Small intestine (tissue), 7 donors: ENCODE data around the gene GGT1. TPM values are rescaled to one million over a fixed set of nuclear protein-coding genes. Genes with fewer than 3 reads are reported as not detected.

ENCODE experiments used
- DNase-seq, 2 donors: peaks; one replicate each; pipeline versions ENCODE4 v3.0.0 to v3.0.0-alpha.2; 2013
- FAIRE-seq: peaks from 2 replicates; lab custom pipeline; 2012; peaks lifted over from hg19 to GRCh38; lab: Jason Lieb, UNC
- H3K27ac ChIP-seq, 3 donors: one replicate each; pipeline ENCODE4 v1.5.1; 2013; ENCODE audit warnings: low read length in 2 of 3, mild to moderate bottlenecking in 2 of 3, control low read depth in 1 of 3, inconsistent platforms in 1 of 3, low read depth in 1 of 3, moderate library complexity in 1 of 3
- H3K27me3 ChIP-seq, 3 donors: one replicate each; pipeline ENCODE4 v1.6.1; 2013; ENCODE audit warnings: low read length in 3 of 3, inconsistent platforms in 1 of 3; ENCODE audit not compliant: control insufficient read depth in 3 of 3, insufficient read depth in 3 of 3
- H3K36me3 ChIP-seq, 3 donors: one replicate each; pipeline ENCODE4 v1.6.1; 2013; ENCODE audit warnings: low read length in 3 of 3, inconsistent platforms in 1 of 3, low read depth in 1 of 3, mild to moderate bottlenecking in 1 of 3, moderate library complexity in 1 of 3; ENCODE audit not compliant: control insufficient read depth in 3 of 3, insufficient read depth in 2 of 3
- H3K4me1 ChIP-seq, 3 donors: one replicate each; pipeline ENCODE4 v1.6.1; 2013; ENCODE audit warnings: low read length in 2 of 3, inconsistent platforms in 1 of 3, low read depth in 1 of 3, mild to moderate bottlenecking in 1 of 3, moderate library complexity in 1 of 3; ENCODE audit not compliant: control insufficient read depth in 3 of 3, insufficient read depth in 2 of 3
- H3K4me3 ChIP-seq, 3 donors: one replicate each; pipeline ENCODE4 v1.5.1; 2013; ENCODE audit warnings: low read length in 3 of 3, control low read depth in 1 of 3, inconsistent platforms in 1 of 3, low read depth in 1 of 3, mild to moderate bottlenecking in 1 of 3, moderate library complexity in 1 of 3
- H3K9me3 ChIP-seq, 2 donors: one replicate each; pipeline ENCODE4 v1.6.1; 2013; ENCODE audit warnings: low read depth in 1 of 2, low read length in 1 of 2; ENCODE audit not compliant: control insufficient read depth in 2 of 2, insufficient read depth in 1 of 2
- WGBS, 3 donors: extraction: QIAGEN DNeasy Blood & Tissue Kit; methylation state at CpG; one replicate each; pipeline ENCODE4 v1.1.7; 2013; 5-methylcytosine and 5-hydroxymethylcytosine counted together
- polyA plus RNA-seq, 4 donors: library from polyadenylated mRNA; stranded (reverse) in 3 of 4; unstranded in 1 of 4; fragments of 200-250 nt in 3 of 4; fragments of 120-200 nt in 1 of 4; gene quantifications; one replicate each; pipeline versions ENCODE4 v1.2.1 to v1.2.3, GENCODE V29; 2013
- donor health status: healthy with polysubstance abuse.
- donor health status: control.
- donor health status: control.
- donor health status: Bipolar disorder and iron deficiency.
- donor health status: healthy.

The GGT1 gene
- polyA plus RNA-seq, 4 donors = 44.2 to 581 (median 265) TPM

GRCh38 chr22:24587251-24587650, 15.7 kb upstream of the GGT1 start:
- no peak for DNase-seq
- H3K4me1 ChIP-seq = peaks cover 0 to 13% (median 4%) of the 10 kb centered on the region in 3 donors
- peaks cover 0 to 63% (median 0%) of the 10 kb centered on the region in 3 donors for H3K36me3 ChIP-seq
- no peak overlapping the region for H3K27ac ChIP-seq
- 80 to 88% (median 83%) methylated on average over 5 of the region's 5 CpGs for WGBS, 3 donors
- no peak for FAIRE-seq
- H3K27me3 ChIP-seq = no peaks in the 10 kb centered on the region
- no peaks in the 10 kb centered on the region for H3K9me3 ChIP-seq
- H3K4me3 ChIP-seq = no peak overlapping the region

DNA sequence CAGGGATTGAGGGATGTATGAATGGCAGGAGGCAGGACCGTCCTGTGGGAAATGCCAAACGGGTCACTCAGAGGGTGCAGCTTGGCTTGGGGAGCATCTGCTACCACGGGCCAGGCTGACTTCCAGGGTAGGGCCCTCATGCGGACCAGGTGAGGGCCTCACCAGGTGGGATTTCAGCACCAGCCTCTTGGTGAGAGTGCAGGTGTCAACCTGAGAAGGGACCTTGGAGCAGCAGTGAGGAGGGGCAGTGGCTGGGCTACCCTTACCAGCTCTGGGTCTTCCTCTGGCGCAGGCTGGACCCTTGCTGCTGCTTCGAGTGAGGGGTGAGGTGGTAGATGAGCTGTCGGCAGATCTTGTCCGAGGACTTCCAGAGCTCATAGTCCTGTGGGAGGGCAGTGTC, 15.0 kb upstream of the GGT1 start:
- Histone ChIP-seq H3K27me3 (no peaks in the 10 kb centered on the region), H3K36me3 (peaks cover 0 to 63% (median 0%) of the 10 kb centered on the region in 3 donors), H3K9me3 (no peaks in the 10 kb centered on the region), H3K4me3 (no peak overlapping the region), H3K4me1 (peaks cover 0 to 15% (median 4%) of the 10 kb centered on the region in 3 donors), H3K27ac (no peak overlapping the region)
- WGBS, 3 donors = 77 to 84% (median 81%) methylated on average over 8 of the region's 8 CpGs
- DNase-seq (no peak), FAIRE-seq (no peak)

GRCh38 chr22:24588381-24588756, 14.6 kb upstream of the GGT1 start:
- peaks cover 0 to 60% (median 0%) of the 10 kb centered on the region in 3 donors for H3K36me3 ChIP-seq
- FAIRE-seq (no peak), DNase-seq (no peak)
- H3K27me3 ChIP-seq = no peaks in the 10 kb centered on the region
- no peaks in the 10 kb centered on the region for H3K9me3 ChIP-seq
- H3K4me1 ChIP-seq = peaks cover 0 to 18% (median 4%) of the 10 kb centered on the region in 3 donors
- no peak overlapping the region for H3K27ac ChIP-seq
- H3K4me3 ChIP-seq = no peak overlapping the region
- WGBS, 3 donors = 59 to 72% (median 70%) methylated on average over 13 of the region's 13 CpGs

DNA sequence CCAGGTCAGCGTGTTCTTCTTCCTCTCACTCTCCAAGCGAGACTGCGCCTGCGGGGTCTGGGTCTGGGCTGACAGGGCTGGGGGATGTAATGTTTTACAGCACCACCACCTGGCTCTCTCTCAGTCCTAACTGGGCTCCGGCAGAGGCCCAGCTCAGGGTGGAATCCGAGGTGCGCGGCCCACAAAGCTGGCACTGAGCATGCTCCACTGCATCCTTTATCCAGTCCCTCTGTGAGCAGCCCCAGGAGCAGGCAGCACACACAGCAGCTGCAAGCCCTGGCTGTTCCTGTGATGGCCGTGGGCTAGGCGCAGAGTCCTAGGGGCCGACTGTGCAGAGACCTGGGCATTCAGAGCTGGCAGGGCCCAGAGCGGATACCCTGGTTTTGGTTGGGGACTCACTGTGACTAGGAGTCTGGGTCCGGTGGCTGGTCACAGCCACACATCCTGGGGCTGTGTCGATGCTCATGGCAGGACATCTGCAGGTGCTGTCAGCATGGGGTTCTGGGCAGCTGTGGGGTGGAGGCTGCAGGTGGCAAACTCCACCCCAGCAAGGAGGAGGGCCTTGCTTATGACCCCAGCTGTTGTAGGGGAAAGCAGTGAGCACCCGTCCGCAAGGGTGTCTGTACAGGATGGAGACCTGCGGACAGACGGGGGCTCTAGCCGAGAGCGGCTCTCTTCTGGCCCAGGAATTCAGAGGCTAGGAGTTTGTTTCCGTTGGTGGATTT, 14.1 kb upstream of the GGT1 start:
- no peak overlapping the region for H3K27ac ChIP-seq
- 89 to 93% (median 91%) methylated on average over 18 to 21 of the region's 21 CpGs for WGBS, 3 donors
- no peak for DNase-seq

DNA sequence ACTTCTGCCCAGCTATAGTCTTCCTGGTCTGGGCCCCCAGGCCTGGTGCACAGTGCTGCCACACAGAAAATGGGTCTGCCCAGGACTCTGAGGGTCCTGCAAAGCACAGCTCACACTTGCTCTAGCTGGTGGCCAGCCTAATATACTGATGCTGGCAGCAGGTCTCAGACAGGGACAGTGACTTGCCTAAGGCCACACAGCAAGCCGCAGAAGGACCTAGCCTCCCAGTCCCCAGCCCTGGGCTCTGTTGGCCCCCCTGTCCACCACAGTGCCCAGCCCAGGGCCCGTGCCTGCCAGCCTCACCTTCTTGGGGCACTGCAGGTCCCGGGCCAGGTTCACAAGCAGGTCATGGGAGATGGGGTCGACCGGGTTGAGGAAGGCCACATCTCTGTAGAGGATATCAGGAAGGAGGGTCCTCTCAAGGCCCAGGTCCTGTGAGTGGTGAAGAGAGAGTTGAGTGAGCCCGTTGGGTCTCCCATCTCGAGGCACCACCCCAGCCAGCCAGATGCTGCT, 13.4 kb upstream of the GGT1 start:
- Histone ChIP-seq H3K27me3 (no peaks in the 10 kb centered on the region), H3K4me3 (no peak overlapping the region), H3K9me3 (no peaks in the 10 kb centered on the region), H3K36me3 (peaks cover 0 to 57% (median 0%) of the 10 kb centered on the region in 3 donors), H3K4me1 (peaks cover 0 to 23% (median 4%) of the 10 kb centered on the region in 3 donors), H3K27ac (no peak overlapping the region)
- FAIRE-seq (no peak), DNase-seq (no peak)
- WGBS, 3 donors = 84 to 92% (median 89%) methylated on average over 7 of the region's 7 CpGs

More for the DNA sequence above, 14.1 kb upstream of the GGT1 start:
- Histone ChIP-seq H3K9me3 (no peaks in the 10 kb centered on the region), H3K27me3 (no peaks in the 10 kb centered on the region), H3K36me3 (peaks cover 0 to 60% (median 0%) of the 10 kb centered on the region in 3 donors), H3K4me1 (peaks cover 0 to 18% (median 7%) of the 10 kb centered on the region in 3 donors), H3K4me3 (no peak overlapping the region)
- no peak for FAIRE-seq

DNA sequence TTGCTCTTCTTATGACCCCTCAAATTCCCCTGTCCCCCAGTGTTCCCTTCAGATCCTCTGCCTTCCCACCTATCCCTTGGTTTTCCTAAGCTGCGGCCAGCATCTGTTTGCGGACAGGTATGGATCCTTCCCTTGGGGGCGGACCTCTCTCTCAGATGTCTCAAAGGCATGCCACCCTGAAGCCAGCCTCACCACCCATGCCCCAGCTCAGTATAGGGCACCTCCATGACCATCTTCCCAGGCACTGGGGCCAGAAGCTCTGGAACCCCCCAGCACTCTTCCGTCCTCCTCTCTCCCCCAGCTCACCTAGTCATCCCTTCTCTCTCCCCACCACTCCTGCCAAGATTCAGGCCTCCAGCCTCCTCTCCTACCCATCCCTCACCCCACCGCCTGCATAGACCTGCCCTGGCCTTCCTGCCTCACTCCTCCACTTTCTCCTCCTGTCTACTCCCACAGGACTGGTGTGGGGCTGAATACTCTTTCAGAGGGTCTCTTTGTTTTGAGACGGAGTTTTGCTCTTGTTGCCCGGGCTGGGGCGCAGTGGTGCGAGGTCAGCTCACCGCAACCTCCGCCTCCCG, 12.3 kb upstream of the GGT1 start:
- Histone ChIP-seq H3K27me3 (no peaks in the 10 kb centered on the region), H3K27ac (no peak overlapping the region), H3K4me1 (peaks cover 0 to 24% (median 4%) of the 10 kb centered on the region in 3 donors), H3K9me3 (no peaks in the 10 kb centered on the region), H3K4me3 (no peak overlapping the region), H3K36me3 (peaks cover 0 to 46% (median 0%) of the 10 kb centered on the region in 3 donors)
- FAIRE-seq = no peak
- DNase-seq = no peak
- 96 to 98% (median 97%) methylated on average over 12 of the region's 12 CpGs for WGBS, 3 donors

DNA sequence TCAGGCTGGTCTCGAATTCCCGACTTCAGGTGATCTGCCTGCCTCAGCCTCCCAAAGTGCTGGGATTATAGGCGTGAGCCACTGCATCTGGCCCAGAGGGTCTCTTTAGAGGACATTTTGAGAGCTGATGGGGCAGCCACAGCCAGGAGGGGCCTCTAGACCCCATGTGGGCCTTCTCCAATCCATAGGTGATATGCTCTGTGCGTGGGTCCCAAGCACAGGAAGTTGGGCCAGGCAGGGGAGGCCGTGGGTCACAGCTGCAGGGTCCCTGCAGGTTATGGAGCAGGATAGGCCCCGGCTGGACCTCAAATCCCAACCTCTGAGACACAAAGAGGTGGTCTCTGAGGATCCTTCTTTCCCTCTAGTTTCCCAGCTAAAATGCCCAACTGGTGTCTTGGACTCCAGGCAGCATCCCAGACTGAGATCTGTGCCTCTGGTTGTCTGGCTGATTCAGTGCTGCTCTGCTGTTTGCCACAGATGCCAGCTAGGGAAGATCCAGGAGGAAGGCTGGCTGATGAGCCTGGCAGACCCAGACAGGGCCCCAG, 11.6 kb upstream of the GGT1 start:
- H3K27me3 ChIP-seq = no peaks in the 10 kb centered on the region
- FAIRE-seq (no peak), DNase-seq (no peak)
- H3K36me3 ChIP-seq = peaks cover 0 to 39% (median 0%) of the 10 kb centered on the region in 3 donors
- H3K4me1 ChIP-seq = peaks cover 0 to 24% (median 4%) of the 10 kb centered on the region in 3 donors
- no peak overlapping the region for H3K4me3 ChIP-seq
- H3K27ac ChIP-seq = no peak overlapping the region
- no peaks in the 10 kb centered on the region for H3K9me3 ChIP-seq
- 89 to 96% (median 94%) methylated on average over 6 of the region's 6 CpGs for WGBS, 3 donors

GRCh38 chr22:24592058-24592850, 10.7 kb upstream of the GGT1 start:
- no peak for DNase-seq
- no peaks in the 10 kb centered on the region for H3K9me3 ChIP-seq
- WGBS, 3 donors = 7 to 9% (median 8%) methylated on average over 32 to 33 of the region's 33 CpGs
- peaks cover 0 to 24% (median 4%) of the 10 kb centered on the region in 3 donors for H3K4me1 ChIP-seq
- peak overlapping the region; percentile 34 to 86 (median 39) for H3K27ac ChIP-seq
- peak overlapping the region; percentile 46 to 84 (median 65) for H3K4me3 ChIP-seq
- FAIRE-seq = no peak
- H3K36me3 ChIP-seq = peaks cover 0 to 34% (median 0%) of the 10 kb centered on the region in 3 donors
- no peaks in the 10 kb centered on the region for H3K27me3 ChIP-seq
